ENCODE data around the gene EFCAB5. TPM values are rescaled to one million over a fixed set of nuclear protein-coding genes. Genes with fewer than 3 reads are reported as not detected.
A peak's percentile ranks its signal among the peaks of the same experiment; 100 is the strongest.

EFCAB5 gene
- total RNA-seq, 1 donor from 2014 or later: 1.9 TPM

DNA sequence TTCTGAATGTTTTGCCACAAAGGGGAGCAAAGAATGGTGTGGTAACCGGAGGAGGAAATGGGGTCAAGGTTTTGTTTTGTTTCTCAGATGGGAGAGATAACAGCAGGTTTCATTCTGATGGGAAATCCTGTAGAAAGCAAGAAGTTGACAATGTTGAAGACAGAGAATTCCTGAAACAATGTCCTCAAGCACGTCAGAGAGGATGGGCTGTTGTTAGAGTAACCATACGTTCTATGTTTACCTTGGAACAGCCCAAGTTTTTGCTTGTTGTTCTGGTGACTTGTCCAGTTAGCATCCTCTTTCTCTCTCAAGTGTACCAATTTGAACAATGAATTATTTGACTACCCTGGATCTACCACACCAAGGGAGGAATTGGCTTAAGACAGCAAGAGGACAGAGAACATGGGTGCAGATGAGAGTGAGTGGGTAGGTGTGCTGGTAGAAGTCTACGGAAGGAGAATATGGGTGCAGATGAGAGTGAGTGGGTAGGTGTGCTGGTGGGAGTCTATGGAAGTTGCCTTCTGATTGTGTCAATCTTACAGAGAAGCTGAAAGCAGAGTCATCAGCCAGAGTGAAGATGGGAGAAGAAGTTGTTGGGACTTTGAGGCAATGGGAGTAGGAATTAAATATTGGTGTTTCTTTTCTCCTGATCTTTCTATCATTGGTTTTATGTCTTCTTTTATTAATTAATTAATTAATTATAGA, 160.4 kb downstream of the EFCAB5 start:
- Mint-ChIP-seq H3K36me3 (ENCODE audit: low read depth) (no peaks in the 10 kb centered on the region), H3K27me3 (peaks cover 2% of the 10 kb centered on the region), H3K27ac (no peak overlapping the region), H3K4me1 (peaks cover 10% of the 10 kb centered on the region), H3K4me3 (no peak overlapping the region), H3K9me3 (no peaks in the 10 kb centered on the region)
- intact Hi-C loops (cut with micrococcal nuclease): loop anchor here (10.0 kb wide), 2 partner anchors 133 to 373 kb away; partner anchors contain the start of genes GOSR1 and SLC6A4
- TF ChIP-seq, protein P1, sequence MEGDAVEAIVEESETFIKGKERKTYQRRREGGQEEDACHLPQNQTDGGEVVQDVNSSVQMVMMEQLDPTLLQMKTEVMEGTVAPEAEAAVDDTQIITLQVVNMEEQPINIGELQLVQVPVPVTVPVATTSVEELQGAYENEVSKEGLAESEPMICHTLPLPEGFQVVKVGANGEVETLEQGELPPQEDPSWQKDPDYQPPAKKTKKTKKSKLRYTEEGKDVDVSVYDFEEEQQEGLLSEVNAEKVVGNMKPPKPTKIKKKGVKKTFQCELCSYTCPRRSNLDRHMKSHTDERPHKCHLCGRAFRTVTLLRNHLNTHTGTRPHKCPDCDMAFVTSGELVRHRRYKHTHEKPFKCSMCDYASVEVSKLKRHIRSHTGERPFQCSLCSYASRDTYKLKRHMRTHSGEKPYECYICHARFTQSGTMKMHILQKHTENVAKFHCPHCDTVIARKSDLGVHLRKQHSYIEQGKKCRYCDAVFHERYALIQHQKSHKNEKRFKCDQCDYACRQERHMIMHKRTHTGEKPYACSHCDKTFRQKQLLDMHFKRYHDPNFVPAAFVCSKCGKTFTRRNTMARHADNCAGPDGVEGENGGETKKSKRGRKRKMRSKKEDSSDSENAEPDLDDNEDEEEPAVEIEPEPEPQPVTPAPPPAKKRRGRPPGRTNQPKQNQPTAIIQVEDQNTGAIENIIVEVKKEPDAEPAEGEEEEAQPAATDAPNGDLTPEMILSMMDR (IDR thresholded peaks at IDR 0.05): no peak
- ChIA-PET CTCF (no interaction called here), POLR2A (interaction anchor here (0.7 kb wide), 1 partner anchor 676 kb away, joined by 3 read pairs; no protein-coding TSS in a partner anchor)
- no peak for DNase-seq
- no peak for ATAC-seq (ENCODE audit: low read depth)

DNA sequence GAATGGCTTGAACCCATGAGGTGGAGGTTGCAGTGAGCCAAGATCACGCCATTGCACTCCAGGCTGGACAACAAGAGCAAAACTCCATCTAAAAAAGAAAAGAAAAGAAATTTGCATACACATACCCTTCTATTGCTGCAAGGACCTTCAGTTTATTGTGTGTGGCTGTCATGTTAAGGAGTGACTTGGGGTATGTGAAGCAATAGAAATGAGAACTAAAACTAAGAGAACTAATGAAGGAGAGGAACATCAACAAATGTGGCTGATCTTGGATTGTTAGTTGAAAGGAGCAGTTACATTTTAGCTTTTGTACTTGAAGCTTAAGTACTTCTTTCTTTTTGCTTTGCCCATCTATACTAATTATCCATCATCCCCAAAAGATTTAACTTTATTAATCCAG, 162.5 kb downstream of the EFCAB5 start:
- H3K27ac Mint-ChIP-seq: no peak overlapping the region
- POLR2A ChIA-PET: interaction anchor here (0.6 to 1.3 kb wide), 4 partner anchors 11 to 743 kb away, joined by 3 to 6 read pairs (median 4); partner anchors contain the start of gene NSRP1
- no peaks in the 10 kb centered on the region for H3K36me3 Mint-ChIP-seq (ENCODE audit: low read depth)
- CTCF ChIA-PET: interaction anchor here (0.8 to 5.2 kb wide), 22 partner anchors 9 to 722 kb away, joined by 3 to 172 read pairs (median 6); partner anchors contain the start of genes NSRP1 and TMIGD1
- ATAC-seq (ENCODE audit: low read depth) (no peak), DNase-seq (no peak)
- H3K9me3 Mint-ChIP-seq: no peaks in the 10 kb centered on the region
- no peak overlapping the region for H3K4me3 Mint-ChIP-seq
- peaks cover 10% of the 10 kb centered on the region for H3K4me1 Mint-ChIP-seq
- intact Hi-C loops (cut with micrococcal nuclease): loop anchor here (1.0 to 10.0 kb wide), 5 partner anchors 21 to 371 kb away; partner anchors contain the start of genes GOSR1 and SLC6A4
- TF ChIP-seq, protein P1 (IDR thresholded peaks at IDR 0.05): no peak
- peaks cover 5% of the 10 kb centered on the region for H3K27me3 Mint-ChIP-seq

DNA sequence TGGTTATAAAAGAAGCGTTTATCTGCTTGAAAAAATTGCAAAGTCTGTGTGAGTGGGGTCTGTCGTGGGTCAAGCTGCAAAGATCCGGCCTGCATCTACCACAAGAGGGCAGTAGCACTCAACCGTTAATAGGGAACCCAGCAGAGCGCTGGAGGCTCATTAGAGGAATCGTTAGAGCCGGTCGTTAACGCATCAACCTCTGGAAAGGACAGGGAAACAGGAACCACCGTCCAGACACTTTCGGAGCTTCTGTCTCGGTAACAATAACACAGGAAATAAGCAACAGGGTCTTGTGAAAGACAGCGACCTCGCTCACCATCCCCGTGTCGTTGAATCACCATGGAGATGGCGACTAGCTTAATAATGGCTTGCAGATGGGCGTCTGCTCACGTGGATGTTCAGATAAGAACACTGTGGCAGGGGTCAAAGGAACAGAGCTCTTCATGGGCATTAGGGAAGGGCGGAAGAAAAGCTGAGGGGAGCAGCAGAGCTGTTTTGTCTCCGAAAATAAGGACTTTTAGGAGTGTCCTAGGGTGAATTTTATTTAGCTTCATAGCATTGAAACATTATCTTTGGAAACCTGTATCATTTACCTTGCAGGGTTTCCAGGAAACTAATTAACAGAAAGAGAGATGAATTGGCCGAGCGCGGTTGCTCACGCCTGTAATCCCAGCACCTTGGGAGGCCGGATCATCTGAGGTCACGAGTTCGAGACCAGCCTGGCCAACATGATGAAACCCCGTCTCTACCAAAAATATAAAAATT, 163.3 kb downstream of the EFCAB5 start:
- ATAC-seq (ENCODE audit: low read depth): peak; percentile 95

DNA sequence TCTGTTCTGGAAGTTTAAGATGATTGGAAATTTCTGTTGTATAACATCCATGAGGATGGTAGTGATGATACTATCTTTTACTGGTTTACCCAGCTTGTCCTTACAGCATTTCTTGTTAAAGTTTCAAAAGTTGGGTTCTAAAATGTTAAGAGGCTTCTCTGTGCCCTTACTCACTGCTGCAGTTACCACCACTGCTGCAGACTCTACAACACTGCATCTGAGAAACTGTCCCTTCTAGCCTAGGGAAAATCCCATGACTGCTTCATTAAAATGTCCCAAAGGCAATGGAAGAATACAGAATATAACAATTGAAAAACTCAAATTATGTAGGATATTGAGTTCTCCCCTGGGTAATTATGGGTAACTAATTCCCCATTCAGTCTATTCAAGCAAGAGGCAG, 171.4 kb downstream of the EFCAB5 start:
- intact Hi-C loops (cut with micrococcal nuclease): no loop called here
- no peak overlapping the region for H3K4me3 Mint-ChIP-seq
- CTCF ChIA-PET: interaction anchor here (1.9 to 3.2 kb wide), 3 partner anchors 8 to 224 kb away, joined by 7 to 12 read pairs (median 10); no protein-coding TSS in a partner anchor
- TF ChIP-seq, protein P1 (IDR thresholded peaks at IDR 0.05): no peak
- H3K36me3 Mint-ChIP-seq (ENCODE audit: low read depth): peaks cover 10% of the 10 kb centered on the region
- ATAC-seq (ENCODE audit: low read depth) (no peak), DNase-seq (no peak)
- H3K27me3 Mint-ChIP-seq: peaks cover 2% of the 10 kb centered on the region
- POLR2A ChIA-PET: no interaction called here
- H3K9me3 Mint-ChIP-seq: no peaks in the 10 kb centered on the region
- H3K27ac Mint-ChIP-seq: no peak overlapping the region
- peaks cover 16% of the 10 kb centered on the region for H3K4me1 Mint-ChIP-seq

More for the DNA sequence above, 163.3 kb downstream of the EFCAB5 start:
- ChIA-PET CTCF (interaction anchor here (0.6 to 5.2 kb wide), 32 partner anchors 9 to 1342 kb away, joined by 3 to 172 read pairs (median 4); partner anchors contain the start of genes BLMH, NSRP1, SLC6A4 and TMIGD1), POLR2A (interaction anchor here (0.6 to 1.3 kb wide), 6 partner anchors 10 to 742 kb away, joined by 3 to 7 read pairs (median 5); partner anchors contain the start of gene NSRP1)
- Mint-ChIP-seq H3K36me3 (ENCODE audit: low read depth) (no peaks in the 10 kb centered on the region), H3K9me3 (no peaks in the 10 kb centered on the region), H3K27me3 (peaks cover 5% of the 10 kb centered on the region), H3K4me3 (peak overlapping the region; percentile 86), H3K27ac (peak overlapping the region; percentile 37), H3K4me1 (peaks cover 10% of the 10 kb centered on the region)
- TF ChIP-seq, protein P1 (IDR thresholded peaks at IDR 0.05): peak; percentile 65
- intact Hi-C loops (cut with micrococcal nuclease): loop anchor here (1.0 to 10.0 kb wide), 5 partner anchors 21 to 370 kb away; partner anchors contain the start of genes GOSR1 and SLC6A4
- DNase-seq: peak; percentile 37
